HepG2 (cell line): Measurements from ENCODE around the gene CD151. TPM values are rescaled to one million over a fixed set of nuclear protein-coding genes. Genes with fewer than 3 reads are reported as not detected.

ENCODE experiments used
- ATF1 ChIP-seq: IDR thresholded peaks from 2 replicates; pipeline ENCODE4 v1.6.1; 2016; ENCODE audit warnings: mild to moderate bottlenecking, control low read depth
- ATF7-NPFF ChIP-seq: sonication (generic); formaldehyde crosslinking; IDR thresholded peaks from 2 replicates; pipeline ENCODE4 v1.8.1; 2023; ENCODE audit warnings: mild to moderate bottlenecking, low read depth, missing genetic modification reagents, moderate library complexity
- EZH2 ChIP-seq: conservative IDR thresholded peaks from 2 replicates; pipeline ENCODE4 v1.6.1; 2012; ENCODE audit warnings: mild to moderate bottlenecking, low read depth, low read length, moderate library complexity
- FOXA3 ChIP-seq: IDR thresholded peaks from 2 replicates; pipeline ENCODE4 v1.6.1; 2016; ENCODE audit warnings: missing genetic modification reagents, missing compliant biosample characterization
- IKZF1 ChIP-seq: fragments of 450-650 bp; IDR thresholded peaks from 2 replicates; pipeline ENCODE4 v1.7.1; 2016
- MAZ ChIP-seq, 2 experiments: sonication (generic) in 1 of 2; formaldehyde crosslinking in 1 of 2; IDR thresholded peaks; 2 replicates each; pipeline versions ENCODE4 v1.5.0 to v1.6.1; 2012 to 2020; ENCODE audit warnings: low read depth in 2 of 2, mild to moderate bottlenecking in 2 of 2, borderline replicate concordance in 1 of 2, improper control_type of control experiment in 1 of 2, low read length in 1 of 2, missing genetic modification reagents in 1 of 2, moderate library complexity in 1 of 2
- MTA1 ChIP-seq: sonication (generic); formaldehyde crosslinking; IDR thresholded peaks from 2 replicates; pipeline ENCODE4 v1.4.0; 2020; ENCODE audit warnings: missing genetic modification reagents, mild to moderate bottlenecking, borderline replicate concordance
- MYNN ChIP-seq: sonication (generic); formaldehyde crosslinking; IDR thresholded peaks from 2 replicates; pipeline ENCODE4 v1.4.0; 2020; ENCODE audit warnings: mild to moderate bottlenecking, low read depth, missing genetic modification reagents
- NR2F1 ChIP-seq, 2 experiments: fragments of 450-650 bp in 1 of 2; formaldehyde crosslinking in 1 of 2; IDR thresholded peaks; 2 replicates each; pipeline versions ENCODE4 v1.5.0 to v1.6.1; 2016 to 2020; ENCODE audit warnings: mild to moderate bottlenecking in 1 of 2, missing compliant biosample characterization in 1 of 2, missing genetic modification reagents in 1 of 2, moderate library complexity in 1 of 2
- RFXANK ChIP-seq: IDR thresholded peaks from 2 replicates; pipeline ENCODE4 v1.6.1; 2016
- SMAD9 ChIP-seq: sonication (generic); formaldehyde crosslinking; IDR thresholded peaks from 2 replicates; pipeline ENCODE4 v1.5.1; 2020; ENCODE audit warnings: mild to moderate bottlenecking, missing genetic modification reagents
- TBX3 ChIP-seq: fragments of 450-650 bp; IDR thresholded peaks from 2 replicates; pipeline ENCODE4 v1.6.1; 2017; ENCODE audit warnings: antibody characterized with exemption, mild to moderate bottlenecking, inconsistent platforms, borderline replicate concordance
- ZFP36L1 ChIP-seq: sonication (generic); formaldehyde crosslinking; IDR thresholded peaks from 2 replicates; pipeline ENCODE4 v1.8.0; 2022; ENCODE audit warnings: mild to moderate bottlenecking, missing genetic modification reagents, moderate library complexity
- ZFP37 ChIP-seq: sonication (generic); formaldehyde crosslinking; IDR thresholded peaks from 2 replicates; pipeline ENCODE4 v1.4.0; 2020; ENCODE audit warnings: missing genetic modification reagents, borderline replicate concordance
- ZMYM4 ChIP-seq: sonication (generic); formaldehyde crosslinking; IDR thresholded peaks from 2 replicates; pipeline ENCODE4 v1.8.1; 2023; ENCODE audit warnings: mild to moderate bottlenecking, missing genetic modification reagents
- polyA plus RNA-seq, 8 experiments: library from polyadenylated mRNA; depleted of rRNA in 3 of 8; stranded (reverse) in 7 of 8; unstranded in 1 of 8; fragments of >200 nt; fragmentation: Illumina TruSeq in 4 of 8; extraction: Trizol in 4 of 8; gene quantifications; 2 replicates each; pipeline versions ENCODE4 v1.2.1 to v1.2.3, GENCODE V29; 2011 to 2016; ENCODE audit warnings: low read depth in 4 of 8, missing spikeins in 1 of 8, mixed read lengths in 1 of 8; ENCODE audit not compliant: insufficient read depth in 1 of 8
- total RNA-seq, 5 experiments: library from RNA; depleted of rRNA; stranded (reverse); fragments of >200 nt; fragmentation: Illumina TruSeq; extraction: Trizol; gene quantifications; 2 replicates each; pipeline ENCODE4 v1.2.3, GENCODE V29; 2016; ENCODE audit warnings: low read depth in 1 of 5
- TF ChIP-seq, protein P1 (sequence below): sonication (generic); formaldehyde crosslinking; IDR thresholded peaks from 2 replicates; pipeline ENCODE4 v1.4.0; 2020; ENCODE audit warnings: missing genetic modification reagents, borderline replicate concordance
- TF ChIP-seq, protein P2 (sequence below): IDR thresholded peaks from 2 replicates; pipeline ENCODE4 v1.6.1; 2016; ENCODE audit warnings: mild to moderate bottlenecking
- TF ChIP-seq, protein P3 (sequence below): sonication (generic); formaldehyde crosslinking; conservative IDR thresholded peaks from 2 replicates; pipeline ENCODE4 v1.4.0; 2020; ENCODE audit warnings: missing genetic modification reagents

CD151 gene
- total and polyA plus RNA-seq, 2 of the 13 experiments (the other 11 are each of a cell fraction or from before 2014, with no cell fraction given): 125 to 197 TPM

DNA sequence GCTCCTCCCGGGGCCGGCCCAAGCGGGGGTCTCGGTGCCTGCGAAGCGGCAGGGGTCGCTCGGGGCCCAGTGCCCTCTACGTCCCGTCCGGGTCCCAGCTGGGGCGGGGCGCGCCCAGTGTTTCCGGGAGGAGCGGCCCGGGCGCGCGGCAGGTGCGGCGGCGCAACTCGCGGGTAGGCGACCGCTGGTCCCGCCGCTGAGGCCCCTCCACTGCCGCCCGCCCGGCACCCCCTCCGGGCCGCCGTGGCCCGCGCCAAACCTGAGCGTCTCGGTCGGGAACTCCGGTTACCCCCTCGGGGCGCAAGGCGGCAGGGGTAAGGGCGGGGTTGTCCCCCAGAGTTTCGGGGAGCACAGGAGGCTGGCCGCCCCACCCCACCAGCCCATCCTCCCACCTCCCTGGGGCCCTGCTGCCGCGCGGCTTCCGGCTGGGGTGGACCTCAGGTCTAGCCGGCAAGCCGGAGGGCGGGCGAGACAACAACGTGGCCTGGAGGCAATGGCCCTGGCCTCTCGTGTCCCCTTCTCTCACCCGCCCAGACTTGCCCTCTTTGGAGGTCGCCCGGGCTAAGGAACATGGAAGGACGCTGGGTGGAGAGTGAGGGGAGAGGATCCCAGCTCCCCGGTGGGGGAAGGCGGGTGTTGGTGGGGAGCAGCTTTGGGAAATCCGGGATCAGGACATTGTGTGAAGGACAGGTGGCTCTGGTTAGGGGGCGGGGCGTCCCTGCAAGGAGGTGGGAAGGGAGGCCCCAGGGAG lies 5.4 kb upstream of the CD151 start (continued):
- no peak for TF ChIP-seq SMAD9 (CRISPR knock-in tag)
- no peak for TF ChIP-seq MYNN (CRISPR knock-in tag)
- no peak for TF ChIP-seq TBX3
- TF ChIP-seq ZMYM4: peak; percentile 62; the same call in 1 of the 2 replicates
- no peak for TF ChIP-seq FOXA3 (CRISPR knock-in tag)
- no peak; a peak in 1 of 4 replicates for TF ChIP-seq NR2F1 (CRISPR knock-in tag; IDR thresholded peaks at IDR 0.05)
- TF ChIP-seq IKZF1: no peak
- peak; percentile 63; the same call in 1 of the 2 replicates for TF ChIP-seq MTA1 (CRISPR knock-in tag)
- TF ChIP-seq ZFP37: no peak
- no peak for TF ChIP-seq ZFP36L1 (CRISPR knock-in tag)
- TF ChIP-seq MAZ (IDR thresholded peaks at IDR 0.05; ENCODE audit: borderline replicate concordance, low read depth, low read length): no peak
- 0 out of 2 replicates have a peak, but pooled peaks have one; percentile 47 for TF ChIP-seq MAZ (CRISPR knock-in tag; IDR thresholded peaks at IDR 0.05; ENCODE audit: low read depth)
- no peak for TF ChIP-seq ATF1 (CRISPR knock-in tag)
- TF ChIP-seq, protein P1, sequence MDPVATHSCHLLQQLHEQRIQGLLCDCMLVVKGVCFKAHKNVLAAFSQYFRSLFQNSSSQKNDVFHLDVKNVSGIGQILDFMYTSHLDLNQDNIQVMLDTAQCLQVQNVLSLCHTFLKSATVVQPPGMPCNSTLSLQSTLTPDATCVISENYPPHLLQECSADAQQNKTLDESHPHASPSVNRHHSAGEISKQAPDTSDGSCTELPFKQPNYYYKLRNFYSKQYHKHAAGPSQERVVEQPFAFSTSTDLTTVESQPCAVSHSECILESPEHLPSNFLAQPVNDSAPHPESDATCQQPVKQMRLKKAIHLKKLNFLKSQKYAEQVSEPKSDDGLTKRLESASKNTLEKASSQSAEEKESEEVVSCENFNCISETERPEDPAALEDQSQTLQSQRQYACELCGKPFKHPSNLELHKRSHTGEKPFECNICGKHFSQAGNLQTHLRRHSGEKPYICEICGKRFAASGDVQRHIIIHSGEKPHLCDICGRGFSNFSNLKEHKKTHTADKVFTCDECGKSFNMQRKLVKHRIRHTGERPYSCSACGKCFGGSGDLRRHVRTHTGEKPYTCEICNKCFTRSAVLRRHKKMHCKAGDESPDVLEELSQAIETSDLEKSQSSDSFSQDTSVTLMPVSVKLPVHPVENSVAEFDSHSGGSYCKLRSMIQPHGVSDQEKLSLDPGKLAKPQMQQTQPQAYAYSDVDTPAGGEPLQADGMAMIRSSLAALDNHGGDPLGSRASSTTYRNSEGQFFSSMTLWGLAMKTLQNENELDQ (CRISPR knock-in tag): no peak
- TF ChIP-seq, protein P2, sequence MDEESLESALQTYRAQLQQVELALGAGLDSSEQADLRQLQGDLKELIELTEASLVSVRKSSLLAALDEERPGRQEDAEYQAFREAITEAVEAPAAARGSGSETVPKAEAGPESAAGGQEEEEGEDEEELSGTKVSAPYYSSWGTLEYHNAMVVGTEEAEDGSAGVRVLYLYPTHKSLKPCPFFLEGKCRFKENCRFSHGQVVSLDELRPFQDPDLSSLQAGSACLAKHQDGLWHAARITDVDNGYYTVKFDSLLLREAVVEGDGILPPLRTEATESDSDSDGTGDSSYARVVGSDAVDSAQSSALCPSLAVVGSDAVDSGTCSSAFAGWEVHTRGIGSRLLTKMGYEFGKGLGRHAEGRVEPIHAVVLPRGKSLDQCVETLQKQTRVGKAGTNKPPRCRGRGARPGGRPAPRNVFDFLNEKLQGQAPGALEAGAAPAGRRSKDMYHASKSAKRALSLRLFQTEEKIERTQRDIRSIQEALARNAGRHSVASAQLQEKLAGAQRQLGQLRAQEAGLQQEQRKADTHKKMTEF: peak; percentile 83
- TF ChIP-seq RFXANK (CRISPR knock-in tag): no peak
- TF ChIP-seq, protein P3, sequence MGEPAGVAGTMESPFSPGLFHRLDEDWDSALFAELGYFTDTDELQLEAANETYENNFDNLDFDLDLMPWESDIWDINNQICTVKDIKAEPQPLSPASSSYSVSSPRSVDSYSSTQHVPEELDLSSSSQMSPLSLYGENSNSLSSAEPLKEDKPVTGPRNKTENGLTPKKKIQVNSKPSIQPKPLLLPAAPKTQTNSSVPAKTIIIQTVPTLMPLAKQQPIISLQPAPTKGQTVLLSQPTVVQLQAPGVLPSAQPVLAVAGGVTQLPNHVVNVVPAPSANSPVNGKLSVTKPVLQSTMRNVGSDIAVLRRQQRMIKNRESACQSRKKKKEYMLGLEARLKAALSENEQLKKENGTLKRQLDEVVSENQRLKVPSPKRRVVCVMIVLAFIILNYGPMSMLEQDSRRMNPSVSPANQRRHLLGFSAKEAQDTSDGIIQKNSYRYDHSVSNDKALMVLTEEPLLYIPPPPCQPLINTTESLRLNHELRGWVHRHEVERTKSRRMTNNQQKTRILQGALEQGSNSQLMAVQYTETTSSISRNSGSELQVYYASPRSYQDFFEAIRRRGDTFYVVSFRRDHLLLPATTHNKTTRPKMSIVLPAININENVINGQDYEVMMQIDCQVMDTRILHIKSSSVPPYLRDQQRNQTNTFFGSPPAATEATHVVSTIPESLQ: no peak
- 0 out of 2 replicates have a peak, but pooled peaks have one; percentile 86 for TF ChIP-seq ATF7-NPFF (CRISPR knock-in tag)
- TF ChIP-seq EZH2: no peak
